Lower leg skin (tissue), 4 donors: Measurements from ENCODE around the gene MOK. TPM values are rescaled to one million over a fixed set of nuclear protein-coding genes. Genes with fewer than 3 reads are reported as not detected.

ENCODE experiments used
- DNase-seq, 2 donors: peaks; one replicate each; pipeline ENCODE4 v3.0.0-alpha.2; 2019; ENCODE audit warnings: low spot score in 2 of 2
- H3K4me3 ChIP-seq: fragments of 200-600 bp; sonication (generic); 2 replicates; pipeline ENCODE4 v1.5.1; 2017; ENCODE audit warnings: mild to moderate bottlenecking, low read depth; ENCODE audit not compliant: poor library complexity, severe bottlenecking
- POLR2A ChIP-seq, 2 donors: fragments of 450-650 bp; IDR thresholded peaks; one replicate each; pipeline ENCODE4 v1.6.1; 2016 to 2017; ENCODE audit warnings: antibody characterized with exemption in 2 of 2, mild to moderate bottlenecking in 1 of 2, moderate library complexity in 1 of 2
- WGBS, 2 donors: methylation state at CpG; one replicate each; pipeline ENCODE4 v1.1.5; 2018; 5-methylcytosine and 5-hydroxymethylcytosine counted together
- intact Hi-C: fragments of 100-400 bp; cut with DNase I; formaldehyde crosslinking; loops from one replicate; pipeline ENCODE4 v1.15.0; 2023; ENCODE audit warnings: low total_unique reads
- total RNA-seq, 4 donors: library from RNA; depleted of rRNA; stranded (reverse); fragments of >200 nt; gene quantifications; one replicate each; pipeline ENCODE4 v1.1.0, GENCODE V29; 2016
- TF ChIP-seq, protein P1 (sequence below), 3 donors: fragments of 450-650 bp; IDR thresholded peaks; one replicate each; pipeline ENCODE4 v1.5.1; 2016; ENCODE audit warnings: antibody characterized with exemption in 3 of 3, mild to moderate bottlenecking in 3 of 3, moderate library complexity in 2 of 3

MOK gene
- total RNA-seq, 4 donors from 2014 or later: 2.1 to 12.2 (median 7.8) TPM

DNA sequence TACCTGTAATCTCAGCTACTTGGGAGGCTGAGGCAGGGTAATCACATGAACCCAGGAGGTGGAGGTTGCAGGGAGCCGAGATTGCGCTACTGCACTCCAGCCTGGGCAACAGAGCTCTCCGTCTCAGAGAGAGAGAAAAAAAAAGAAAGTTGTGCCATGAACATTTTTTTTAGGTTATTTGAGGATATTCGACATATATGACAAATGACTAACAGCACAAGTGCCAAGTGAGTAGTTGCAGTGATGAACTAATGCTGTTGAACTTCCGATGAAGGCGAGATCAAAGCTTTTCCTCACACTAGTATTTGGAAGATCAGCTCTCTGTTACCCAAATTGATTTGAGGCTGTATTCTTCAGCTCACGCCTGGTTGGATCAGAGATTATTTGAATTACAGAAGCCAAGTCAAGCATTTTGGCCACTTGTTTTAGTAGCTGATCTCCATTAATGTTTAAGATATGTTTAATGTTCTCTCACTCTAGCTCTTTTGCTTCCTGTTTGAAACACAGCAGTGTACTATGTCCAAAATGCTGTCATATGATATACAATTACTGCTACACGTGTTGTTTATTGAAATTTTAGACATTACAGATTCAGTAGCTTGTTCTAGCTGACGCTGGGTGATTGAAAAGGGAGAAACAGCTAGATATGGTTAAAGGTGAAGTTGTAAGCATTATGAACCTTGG, 121.9 kb downstream of the MOK start:
- no peak for TF ChIP-seq POLR2A (IDR thresholded peaks at IDR 0.05)
- TF ChIP-seq, protein P1, sequence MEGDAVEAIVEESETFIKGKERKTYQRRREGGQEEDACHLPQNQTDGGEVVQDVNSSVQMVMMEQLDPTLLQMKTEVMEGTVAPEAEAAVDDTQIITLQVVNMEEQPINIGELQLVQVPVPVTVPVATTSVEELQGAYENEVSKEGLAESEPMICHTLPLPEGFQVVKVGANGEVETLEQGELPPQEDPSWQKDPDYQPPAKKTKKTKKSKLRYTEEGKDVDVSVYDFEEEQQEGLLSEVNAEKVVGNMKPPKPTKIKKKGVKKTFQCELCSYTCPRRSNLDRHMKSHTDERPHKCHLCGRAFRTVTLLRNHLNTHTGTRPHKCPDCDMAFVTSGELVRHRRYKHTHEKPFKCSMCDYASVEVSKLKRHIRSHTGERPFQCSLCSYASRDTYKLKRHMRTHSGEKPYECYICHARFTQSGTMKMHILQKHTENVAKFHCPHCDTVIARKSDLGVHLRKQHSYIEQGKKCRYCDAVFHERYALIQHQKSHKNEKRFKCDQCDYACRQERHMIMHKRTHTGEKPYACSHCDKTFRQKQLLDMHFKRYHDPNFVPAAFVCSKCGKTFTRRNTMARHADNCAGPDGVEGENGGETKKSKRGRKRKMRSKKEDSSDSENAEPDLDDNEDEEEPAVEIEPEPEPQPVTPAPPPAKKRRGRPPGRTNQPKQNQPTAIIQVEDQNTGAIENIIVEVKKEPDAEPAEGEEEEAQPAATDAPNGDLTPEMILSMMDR (IDR thresholded peaks at IDR 0.05): no peak
- 70 to 74% methylated on average over 9 of the region's 9 CpGs for WGBS, 2 donors
- intact Hi-C loops: no loop called here
- H3K4me3 ChIP-seq: no peak overlapping the region
- no peak for DNase-seq

DNA sequence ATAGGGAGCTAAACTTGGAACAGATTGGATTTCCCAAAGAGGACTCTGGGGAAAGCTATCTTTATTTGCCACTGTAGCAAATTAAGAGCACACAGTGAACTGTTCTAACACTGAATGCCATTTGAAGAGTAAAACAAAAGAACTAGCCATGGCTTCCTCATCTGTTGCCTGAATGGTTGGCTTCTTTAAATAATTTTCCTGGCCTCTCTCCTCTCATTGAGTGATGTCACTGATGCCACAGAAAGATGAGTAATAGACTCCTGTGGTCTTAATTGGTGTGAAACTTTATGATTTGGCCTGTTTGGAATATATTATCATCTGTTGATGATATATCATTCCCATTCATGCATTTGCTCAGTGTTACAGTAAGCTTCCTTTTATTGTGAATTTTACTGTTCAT, 122.8 kb downstream of the MOK start:
- no peak for DNase-seq
- H3K4me3 ChIP-seq: no peak overlapping the region
- no peak for TF ChIP-seq POLR2A (IDR thresholded peaks at IDR 0.05)
- TF ChIP-seq, protein P1 (IDR thresholded peaks at IDR 0.05): no peak
- intact Hi-C loops: no loop called here

DNA sequence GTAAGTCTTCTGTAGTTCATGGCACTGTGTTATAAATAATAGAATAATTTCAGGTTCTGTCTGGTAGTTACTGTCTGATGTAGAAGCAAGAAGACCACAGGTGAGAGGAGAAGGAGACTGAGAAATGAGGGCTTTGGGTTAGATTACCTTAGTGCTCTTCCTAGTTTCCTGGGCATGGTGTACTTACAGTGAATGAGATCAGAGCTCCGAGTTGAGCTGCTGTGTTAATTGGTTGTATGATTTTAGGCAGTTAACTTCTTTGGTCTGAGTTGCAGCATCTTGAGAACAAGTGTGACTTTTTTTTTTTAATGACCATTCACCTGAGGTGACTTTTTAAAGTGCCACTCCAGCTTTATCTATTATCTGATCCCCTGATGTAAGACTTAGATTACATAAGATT, 123.8 kb downstream of the MOK start:
- DNase-seq: no peak
- H3K4me3 ChIP-seq: no peak overlapping the region
- TF ChIP-seq, protein P1 (IDR thresholded peaks at IDR 0.05): no peak
- no peak for TF ChIP-seq POLR2A (IDR thresholded peaks at IDR 0.05)
- intact Hi-C loops: no loop called here
- 73 to 83% methylated on average over 1 of the region's 1 CpG for WGBS, 2 donors

DNA sequence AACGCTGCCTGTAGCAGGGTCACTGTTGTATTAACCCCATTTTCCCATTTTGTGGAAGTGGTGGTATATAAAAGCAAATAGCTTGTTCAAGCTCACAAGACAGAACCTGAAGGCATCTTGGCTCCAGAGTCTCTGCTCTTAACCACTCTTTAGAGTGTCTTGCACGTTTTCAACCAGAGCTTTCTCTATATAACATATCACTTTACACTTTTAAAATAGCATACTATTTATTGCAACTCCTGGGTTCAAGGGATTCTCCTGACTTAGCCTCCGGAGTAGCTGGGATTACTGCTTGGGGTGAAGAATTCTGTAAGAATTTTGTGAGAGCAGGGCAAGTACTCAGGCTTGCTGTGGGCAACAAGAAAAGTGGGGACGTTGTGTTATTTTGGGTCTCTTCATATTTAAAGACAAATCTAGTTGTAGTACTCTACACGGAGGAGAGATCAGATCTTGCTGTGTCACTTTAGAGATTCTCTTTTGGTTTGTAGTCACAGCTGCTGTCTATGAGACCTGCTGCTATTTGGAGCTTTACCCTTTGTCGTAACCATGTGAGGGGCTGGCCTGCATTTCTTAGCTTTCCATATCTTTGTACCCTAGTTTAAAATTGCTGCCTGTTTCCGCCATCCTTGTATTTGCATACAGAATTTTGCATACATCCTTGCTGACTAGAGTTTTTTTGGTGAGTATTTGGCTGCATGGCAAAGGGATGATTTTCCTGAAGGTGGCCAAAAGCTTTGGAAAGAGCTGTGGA, 124.5 kb downstream of the MOK start:
- no peak overlapping the region for H3K4me3 ChIP-seq
- intact Hi-C loops: no loop called here
- no peak for DNase-seq
- 61 to 78% methylated on average over 7 of the region's 7 CpGs for WGBS, 2 donors
- TF ChIP-seq, protein P1 (IDR thresholded peaks at IDR 0.05): no peak
- TF ChIP-seq POLR2A (IDR thresholded peaks at IDR 0.05): no peak

Other genes starting within 250 kb of the MOK start
- gene HSP90AA1, start 218.1 kb downstream of the MOK start, total RNA-seq: 100 to 1,000 TPM; 196 to 301 (median 255) TPM
- 10 to 100 TPM; 33.7 to 50.8 (median 41.3) TPM for gene WDR20, start 165.3 kb downstream of the MOK start, total RNA-seq
- gene ZNF839, start 14.6 kb upstream of the MOK start, total RNA-seq: 10 to 100 TPM; 10.7 to 15.2 (median 13.6) TPM
- gene CINP, start 57.7 kb upstream of the MOK start, total RNA-seq: 10 to 100 TPM; 16.9 to 34.2 (median 27.3) TPM
- 10 to 100 TPM; 10.8 to 37.8 (median 17.8) TPM for gene TECPR2, start 57.8 kb upstream of the MOK start, total RNA-seq
- 100 to 1,000 TPM in 1 of 4 donors, 10 to 100 TPM in 3; 64.6 to 135 (median 69.4) TPM for gene ANKRD9, start 204.6 kb upstream of the MOK start, total RNA-seq